Hindlimb muscle (tissue), 1 donor: ENCODE data around the gene GNAI2. TPM values are rescaled to one million over a fixed set of nuclear protein-coding genes. Genes with fewer than 3 reads are reported as not detected.
A peak's percentile ranks its signal among the peaks of the same experiment; 100 is the strongest.

Experiments
- DNase-seq: peaks from one replicate; pipeline ENCODE4 v3.0.0-alpha.2; 2013
- polyA plus RNA-seq: library from polyadenylated mRNA; unstranded; fragments of 120-200 nt; gene quantifications from one replicate; pipeline ENCODE4 v1.2.1, GENCODE V29; 2013; ENCODE audit not compliant: insufficient read length

Gene GNAI2
- polyA plus RNA-seq, 1 donor = 187 TPM

- DNase-seq = peak; percentile 99
Observed at GRCh38 chr3:50298836-50299637, 63.0 kb downstream of the GNAI2 start, which contains the start of the genes HYAL3 and NAA80. Gene HYAL3 (minus strand): TSS chr3:50299405. CDS start chr3:50295602, 3,803 bp downstream. Gene NAA80 (minus strand): TSS chr3:50299405. CDS start chr3:50297463, 1,942 bp downstream.

DNA sequence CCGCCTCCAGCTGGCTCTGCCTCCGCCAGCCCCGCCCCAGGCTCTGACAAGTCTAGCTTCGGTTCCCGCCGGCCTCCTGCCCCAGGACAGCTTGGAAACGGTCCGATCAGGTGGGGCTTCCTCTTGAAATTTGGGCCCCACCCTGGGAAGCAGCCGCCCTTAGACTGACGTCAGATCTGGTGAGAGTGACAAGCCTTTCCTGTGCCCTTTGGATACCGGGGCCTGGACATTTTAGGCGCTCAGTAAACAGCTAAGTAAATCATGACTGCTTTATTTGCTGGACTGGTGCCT lies 63.6 kb downstream of the GNAI2 start:
- DNase-seq = no peak

GRCh38 chr3:50299929-50300680 lies 64.1 kb downstream of the GNAI2 start:
- DNase-seq = no peak

GRCh38 chr3:50300681-50301254 lies 64.8 kb downstream of the GNAI2 start:
- no peak for DNase-seq

DNA sequence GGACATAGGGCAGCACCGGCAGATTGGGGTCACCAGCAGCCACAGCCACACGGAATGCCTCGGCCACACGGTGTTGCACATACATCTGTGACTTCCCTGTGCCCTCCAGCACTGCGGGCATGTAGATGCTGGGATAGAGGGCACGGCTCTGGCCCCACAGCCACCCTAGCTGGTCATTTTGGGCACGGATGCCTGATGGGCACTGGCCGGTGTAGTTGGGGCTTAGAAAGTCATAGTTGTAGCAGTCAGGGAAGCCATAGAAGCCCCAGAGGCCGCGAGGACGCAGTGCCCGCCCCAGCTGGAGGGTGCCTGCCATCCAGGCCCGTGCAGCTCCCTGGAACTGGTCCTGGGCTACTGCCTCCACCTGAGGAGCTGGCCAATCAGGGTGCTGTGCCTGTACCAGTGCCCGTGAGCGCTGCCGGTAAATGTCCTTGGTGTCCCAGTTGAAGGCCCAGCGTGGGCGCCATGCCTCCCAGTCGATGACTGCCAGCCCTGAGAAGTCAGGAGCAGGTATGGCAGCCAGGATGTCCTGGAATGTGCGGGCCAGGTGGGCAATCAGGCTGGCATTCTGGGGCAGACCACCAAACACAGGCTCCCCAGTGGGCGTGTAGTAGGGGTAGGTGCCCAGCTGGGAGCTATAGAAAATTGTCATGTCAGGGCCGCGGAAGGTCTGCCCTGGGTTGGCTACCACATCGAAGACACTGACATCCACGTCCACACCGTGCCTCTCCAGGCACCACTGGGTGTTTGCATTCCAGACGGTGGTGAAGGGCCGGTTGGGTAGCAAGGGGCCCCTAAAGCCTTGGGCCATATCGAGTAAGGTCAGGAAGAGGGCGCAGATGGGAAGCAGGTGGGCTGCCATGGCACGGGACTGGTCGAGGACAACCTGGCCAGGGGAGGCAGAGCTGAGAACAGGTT lies 66.3 kb downstream of the GNAI2 start:
- no peak for DNase-seq

DNA sequence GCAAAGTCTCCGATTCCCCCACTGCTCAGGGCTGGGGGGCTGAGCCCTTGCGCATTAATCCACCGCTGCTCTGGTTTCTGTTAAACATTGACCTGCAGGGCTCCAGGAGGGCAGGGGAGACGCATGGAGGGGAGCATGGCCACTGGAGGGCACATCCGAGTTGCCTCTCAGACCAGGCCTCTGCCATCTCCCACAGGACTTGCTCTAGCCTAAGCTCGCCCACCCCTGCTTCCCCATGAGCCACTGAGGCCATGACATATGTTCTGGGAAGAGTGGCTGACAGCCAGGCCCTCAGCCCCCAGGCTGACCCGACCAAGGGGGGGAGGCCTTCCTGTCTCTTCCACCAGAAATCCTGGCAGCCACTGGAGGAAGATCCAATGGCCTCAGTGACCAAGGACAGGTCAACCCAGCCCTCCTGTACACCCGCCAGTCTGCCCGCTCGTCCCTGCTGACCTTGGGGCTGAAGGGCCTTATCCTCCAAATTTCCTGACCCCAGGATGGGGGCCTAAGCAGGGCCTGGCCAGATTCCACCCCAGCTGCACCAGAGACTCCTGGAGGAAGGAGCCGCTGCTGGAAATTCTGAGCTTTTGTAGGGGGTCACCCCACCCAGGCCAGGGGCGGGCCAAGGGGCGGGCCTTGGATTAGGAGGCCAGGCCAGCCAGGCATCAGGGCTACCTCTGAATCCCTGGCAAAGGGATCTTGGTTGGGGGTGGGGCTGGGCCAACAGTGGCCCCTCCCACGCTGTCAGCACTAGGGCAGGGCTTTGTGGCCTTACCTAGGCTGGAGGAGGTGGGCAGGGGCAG lies 67.2 kb downstream of the GNAI2 start, which contains the start of gene HYAL1:
TSS of gene HYAL1 (minus strand) at position 562 of the 803 bp plus-strand sequence. CDS start 618 bp downstream, outside the sequence.
- no peak for DNase-seq

GRCh38 chr3:50304601-50305000 lies 68.6 kb downstream of the GNAI2 start:
- DNase-seq = no peak

Other genes starting within 250 kb of the GNAI2 start
- 179 TPM for gene RBM5, start 147.3 kb upstream of the GNAI2 start, polyA plus RNA-seq
- 13.0 TPM for gene SEMA3F, start 80.9 kb upstream of the GNAI2 start, polyA plus RNA-seq
- gene GNAT1, start 44.6 kb upstream of the GNAI2 start, polyA plus RNA-seq = 0.37 TPM
- gene SLC38A3, start 30.9 kb upstream of the GNAI2 start, polyA plus RNA-seq = 3.3 TPM
- gene SEMA3B, start 32.9 kb downstream of the GNAI2 start, polyA plus RNA-seq = 43.9 TPM
- 35.9 TPM for gene LSMEM2, start 42.9 kb downstream of the GNAI2 start, polyA plus RNA-seq
- gene IFRD2, start 56.2 kb downstream of the GNAI2 start, polyA plus RNA-seq = 54.2 TPM
- 1.3 TPM for gene HYAL3, start 63.2 kb downstream of the GNAI2 start, polyA plus RNA-seq
- gene NAA80, start 63.2 kb downstream of the GNAI2 start, polyA plus RNA-seq = 9.5 TPM
- 2.1 TPM for gene HYAL1, start 67.4 kb downstream of the GNAI2 start, polyA plus RNA-seq
- gene HYAL2, start 86.5 kb downstream of the GNAI2 start, polyA plus RNA-seq = 39.2 TPM
- 17.7 TPM for gene TUSC2, start 92.0 kb downstream of the GNAI2 start, polyA plus RNA-seq
- gene RASSF1, start 104.6 kb downstream of the GNAI2 start, polyA plus RNA-seq = 36.3 TPM
- 1.4 TPM for gene ZMYND10, start 109.5 kb downstream of the GNAI2 start, polyA plus RNA-seq
- 17.6 TPM for gene NPRL2, start 114.6 kb downstream of the GNAI2 start, polyA plus RNA-seq
- gene CYB561D2, start 114.7 kb downstream of the GNAI2 start, polyA plus RNA-seq = 8.5 TPM
- 25.7 TPM for gene TMEM115, start 123.3 kb downstream of the GNAI2 start, polyA plus RNA-seq